H1 (cell line): ENCODE results near the gene DNAJB6. TPM values are rescaled to one million over a fixed set of nuclear protein-coding genes. Genes with fewer than 3 reads are reported as not detected.
A peak's percentile ranks its signal among the peaks of the same experiment; 100 is the strongest.

ENCODE experiments used
- CTCF ChIA-PET: fragments of 300-600 bp; sonication (Branson Sonifier 250); formaldehyde crosslinking; loops from one replicate; lab custom pipeline; 2021; ENCODE audit not compliant: partially characterized antibody; lab: Charles Lee
- POLR2A ChIA-PET: fragments of 300-600 bp; sonication (Branson Sonifier 250); formaldehyde crosslinking; loops from one replicate; lab custom pipeline; 2021; ENCODE audit warnings: inconsistent platforms; ENCODE audit not compliant: partially characterized antibody; lab: Charles Lee
- DNase-seq, 2 experiments: peaks; one replicate each; pipeline versions ENCODE4 v3.0.0 to v3.0.0-alpha.2; 2010 to 2022; ENCODE audit warnings: low spot score in 2 of 2, low read depth in 1 of 2, mixed read lengths in 1 of 2
- FAIRE-seq: peaks from 2 replicates; lab custom pipeline; 2011; peaks lifted over from hg19 to GRCh38; lab: Jason Lieb, UNC
- H2AFZ ChIP-seq: 2 replicates; pipeline ENCODE4 v1.8.1; 2012; ENCODE audit warnings: low read length, inconsistent platforms
- H2AK5ac ChIP-seq: 2 replicates; pipeline ENCODE4 v1.6.1; 2013; ENCODE audit warnings: low read depth, low read length
- H2BK120ac ChIP-seq: replicated peaks from 2 replicates; pipeline ENCODE3; 2013; ENCODE audit warnings: low read depth, low read length, inconsistent platforms
- H2BK12ac ChIP-seq: 2 replicates; pipeline ENCODE4 v1.6.1; 2013; ENCODE audit warnings: low read depth, low read length
- H2BK15ac ChIP-seq: 2 replicates; pipeline ENCODE4 v1.6.1; 2013; ENCODE audit warnings: low read length
- H2BK20ac ChIP-seq: 2 replicates; pipeline ENCODE4 v1.6.1; 2013; ENCODE audit warnings: low read length
- H2BK5ac ChIP-seq: 2 replicates; pipeline ENCODE4 v1.6.1; 2013; ENCODE audit warnings: low read depth, low read length
- H3K14ac ChIP-seq: 2 replicates; pipeline ENCODE4 v1.6.1; 2013; ENCODE audit warnings: inconsistent platforms; ENCODE audit not compliant: insufficient read length
- H3K18ac ChIP-seq: 2 replicates; pipeline ENCODE4 v1.6.1; 2013; ENCODE audit warnings: low read length; ENCODE audit errors: extremely low read depth
- H3K23ac ChIP-seq: 2 replicates; pipeline ENCODE4 v1.6.1; 2013; ENCODE audit warnings: inconsistent platforms; ENCODE audit not compliant: insufficient read length
- H3K23me2 ChIP-seq: 2 replicates; pipeline ENCODE4 v1.6.1; 2013; ENCODE audit warnings: low read depth, low read length
- H3K27ac ChIP-seq: 2 replicates; pipeline ENCODE4 v1.6.1; 2011; ENCODE audit warnings: low read depth, low read length, inconsistent platforms
- H3K27me3 ChIP-seq, 4 experiments: replicated peaks in 1 of 4; 1 replicate in 1 of 4; 2 replicates in 3 of 4; pipeline versions ENCODE4 v1.6.1 to v1.8.1; 2011 to 2013; ENCODE audit warnings: low read length in 3 of 4, mild to moderate bottlenecking in 3 of 4, inconsistent platforms in 2 of 4, mixed read lengths in 2 of 4, moderate library complexity in 1 of 4; ENCODE audit not compliant: control insufficient read depth in 3 of 4, insufficient read depth in 3 of 4; ENCODE audit errors: extremely low read depth in 1 of 4
- H3K36me3 ChIP-seq, 4 experiments: 2 replicates each; pipeline versions ENCODE4 v1.6.1 to v1.8.1; 2011 to 2013; ENCODE audit warnings: mild to moderate bottlenecking in 4 of 4, low read length in 3 of 4, moderate library complexity in 2 of 4, control low read depth in 1 of 4, inconsistent platforms in 1 of 4; ENCODE audit not compliant: insufficient read depth in 4 of 4, control insufficient read depth in 2 of 4
- H3K4ac ChIP-seq: replicated peaks from 2 replicates; pipeline ENCODE3; 2013; ENCODE audit warnings: low read length, low read depth, mixed read lengths, inconsistent platforms; ENCODE audit not compliant: insufficient read length
- H3K4me1 ChIP-seq, 4 experiments: replicated peaks in 1 of 4; 1 replicate in 1 of 4; 2 replicates in 3 of 4; pipeline versions ENCODE4 v1.6.1 to v1.8.1; 2011 to 2013; ENCODE audit warnings: low read length in 3 of 4, inconsistent platforms in 2 of 4, mixed read lengths in 1 of 4; ENCODE audit not compliant: insufficient read depth in 4 of 4, control insufficient read depth in 3 of 4
- H3K4me2 ChIP-seq, 2 experiments: 2 replicates each; pipeline versions ENCODE4 v1.6.1 to v1.8.1; 2011 to 2013; ENCODE audit warnings: low read depth in 2 of 2, low read length in 2 of 2, control low read depth in 1 of 2, inconsistent platforms in 1 of 2, mild to moderate bottlenecking in 1 of 2; ENCODE audit not compliant: insufficient read depth in 1 of 2
- H3K4me3 ChIP-seq, 4 experiments: fragments of 200-600, 300-600 bp in 1 of 4; sonication (generic), shearing (Covaris generic), sonication (Bioruptor Twin) in 1 of 4; 2 replicates each; pipeline versions ENCODE4 v1.5.1 to v1.8.1; 2011 to 2016; ENCODE audit warnings: low read length in 4 of 4, low read depth in 3 of 4, control low read depth in 2 of 4, inconsistent platforms in 2 of 4, mild to moderate bottlenecking in 2 of 4, mixed read lengths in 1 of 4, moderate library complexity in 1 of 4; ENCODE audit not compliant: insufficient read depth in 2 of 4; ENCODE audit errors: extremely low read depth in 1 of 4
- H3K56ac ChIP-seq: replicated peaks from 2 replicates; pipeline ENCODE3; 2013; ENCODE audit warnings: low read depth, mild to moderate bottlenecking, mixed read lengths, low read length, inconsistent platforms; ENCODE audit not compliant: insufficient read length
- H3K79me1 ChIP-seq: 2 replicates; pipeline ENCODE4 v1.6.1; 2013; ENCODE audit warnings: low read depth, low read length, control low read depth
- H3K79me2 ChIP-seq, 2 experiments: 2 replicates each; pipeline versions ENCODE4 v1.6.1 to v1.8.1; 2012 to 2013; ENCODE audit warnings: low read length in 2 of 2, mild to moderate bottlenecking in 2 of 2, inconsistent platforms in 1 of 2; ENCODE audit not compliant: insufficient read depth in 2 of 2, control insufficient read depth in 1 of 2
- H3K9ac ChIP-seq, 4 experiments: replicated peaks in 1 of 4; 1 replicate in 1 of 4; 2 replicates in 3 of 4; pipeline versions ENCODE4 v1.6.1 to v1.8.1; 2011 to 2013; ENCODE audit warnings: low read depth in 3 of 4, low read length in 3 of 4, control low read depth in 2 of 4, mild to moderate bottlenecking in 2 of 4, moderate library complexity in 2 of 4, inconsistent platforms in 1 of 4; ENCODE audit errors: extremely low read depth in 1 of 4
- H3K9me3 ChIP-seq, 2 experiments: 2 replicates each; pipeline versions ENCODE4 v1.6.1 to v1.8.1; 2012 to 2013; ENCODE audit warnings: mild to moderate bottlenecking in 2 of 2, moderate library complexity in 2 of 2, control low read depth in 1 of 2, inconsistent platforms in 1 of 2, low read depth in 1 of 2, low read length in 1 of 2, mixed read lengths in 1 of 2; ENCODE audit not compliant: insufficient read depth in 2 of 2
- H4K20me1 ChIP-seq, 2 experiments: replicated peaks in 1 of 2; 2 replicates each; pipeline versions ENCODE3 to v1.8.1; 2011 to 2013; ENCODE audit warnings: inconsistent platforms in 2 of 2, low read length in 2 of 2, mild to moderate bottlenecking in 1 of 2; ENCODE audit not compliant: insufficient read depth in 2 of 2, control insufficient read depth in 1 of 2
- H4K5ac ChIP-seq: 2 replicates; pipeline ENCODE4 v1.6.1; 2013; ENCODE audit warnings: low read length, low read depth, mixed read lengths, inconsistent platforms; ENCODE audit not compliant: insufficient read length
- H4K8ac ChIP-seq: 2 replicates; pipeline ENCODE4 v1.8.0; 2013; ENCODE audit warnings: mild to moderate bottlenecking, moderate library complexity, low read length, inconsistent platforms; ENCODE audit not compliant: insufficient read depth; ENCODE audit errors: extremely low read depth
- H4K91ac ChIP-seq: replicated peaks from 2 replicates; pipeline ENCODE3; 2013; ENCODE audit warnings: low read length, mixed read lengths, inconsistent platforms; ENCODE audit not compliant: insufficient read length
- ASH2L ChIP-seq: fragments of 200-600, 300-600 bp; sonication (generic); IDR thresholded peaks from one replicate; pipeline ENCODE4 v1.7.1; 2017; ENCODE audit warnings: low read length
- ATF3 ChIP-seq: IDR thresholded peaks from 2 replicates; pipeline ENCODE4 v1.6.1; 2011; ENCODE audit warnings: low read depth, mild to moderate bottlenecking, low read length; ENCODE audit not compliant: insufficient read depth
- CTCF ChIP-seq, 3 experiments: IDR thresholded peaks; 1 replicate in 2 of 3; 2 replicates in 1 of 3; pipeline versions ENCODE4 v1.5.1 to v1.6.1; 2011; ENCODE audit warnings: low read length in 3 of 3, mild to moderate bottlenecking in 3 of 3, inconsistent platforms in 2 of 3, low read depth in 1 of 3, moderate library complexity in 1 of 3; ENCODE audit not compliant: insufficient read depth in 1 of 3; ENCODE audit errors: control extremely low read depth in 1 of 3
- HDAC2 ChIP-seq, 2 experiments: fragments of 300-600 bp in 1 of 2; sonication (generic) in 1 of 2; IDR thresholded peaks; 2 replicates each; pipeline ENCODE4 v1.6.1; 2011 to 2012; ENCODE audit warnings: low read depth in 2 of 2, low read length in 2 of 2, mild to moderate bottlenecking in 2 of 2, moderate library complexity in 2 of 2, borderline replicate concordance in 1 of 2, inconsistent platforms in 1 of 2
- RAD21 ChIP-seq, 2 experiments: IDR thresholded peaks in 1 of 2; conservative IDR thresholded peaks in 1 of 2; 2 replicates each; pipeline ENCODE4 v1.6.1; 2011; ENCODE audit warnings: low read depth in 2 of 2, low read length in 2 of 2, improper control_type of control experiment in 1 of 2, inconsistent platforms in 1 of 2, mild to moderate bottlenecking in 1 of 2, moderate library complexity in 1 of 2
- TBP ChIP-seq: IDR thresholded peaks from 2 replicates; pipeline ENCODE4 v1.6.1; 2011; ENCODE audit warnings: low read depth, low read length, improper control_type of control experiment
- WGBS, 2 experiments: shearing (Covaris generic) in 1 of 2; methylation state at CpG; one replicate each; pipeline versions ENCODE4 v1.1.6 to v1.1.7; 2013 to 2015; ENCODE audit warnings: low lambda C conversion rate in 2 of 2, mixed read lengths in 2 of 2, inconsistent platforms in 1 of 2, low coverage in 1 of 2, missing lambda C conversion rate in 1 of 2; ENCODE audit not compliant: insufficient replicate concordance in 2 of 2, insufficient coverage in 1 of 2, insufficient read length in 1 of 2; ENCODE audit errors: extremely low coverage in 1 of 2, missing lambda C conversion rate in 1 of 2; 5-methylcytosine and 5-hydroxymethylcytosine counted together
- polyA plus RNA-seq, 7 experiments: library from polyadenylated mRNA; depleted of rRNA in 3 of 7; stranded (reverse) in 5 of 7; unstranded in 2 of 7; fragments of >200 nt in 5 of 7; fragments of 200-250 nt in 2 of 7; gene quantifications; 1 replicate in 5 of 7; 2 replicates in 1 of 7; 4 replicates in 1 of 7; pipeline versions ENCODE4 v1.2.1 to v1.2.3, GENCODE V29; 2011 to 2013; ENCODE audit warnings: missing spikeins in 2 of 7, mixed read lengths in 2 of 7
- total RNA-seq: library from RNA; stranded (reverse); fragmentation: NEBNext Ultra II Directional; extraction: Animal tissue kit (Norgen Biotek cat#: 25700); gene quantifications from 2 replicates; pipeline ENCODE4 v1.2.1, GENCODE V29; 2021

Gene DNAJB6
- total and polyA plus RNA-seq, 2 of the 8 experiments (the other 6 are each of a cell fraction or from before 2014, with no cell fraction given): 166 to 295 TPM

GRCh38 chr7:157405914-157406810 lies 69.4 kb downstream of the DNAJB6 start:
- FAIRE-seq: no peak
- Histone ChIP-seq H3K27me3 (no peaks in the 10 kb centered on the region), H3K18ac (no peak overlapping the region), H2BK20ac (no peak overlapping the region), H2AFZ (no peak overlapping the region), H3K56ac (no peak overlapping the region), H3K79me1 (peaks cover 15% of the 10 kb centered on the region; the same call in 1 of the 2 replicates), H4K20me1 (peaks cover 21 to 35% of the 10 kb centered on the region in 2 experiments), H4K91ac (no peak overlapping the region), H2BK120ac (no peak overlapping the region), H3K4me2 (no peak overlapping the region), H2BK5ac (no peak overlapping the region; the same call in 1 of the 2 replicates), H3K79me2 (peaks cover 0 to 46% of the 10 kb centered on the region in 2 experiments; a peak in 2 of 4 replicates), H3K4me1 (peaks cover 0 to 3% (median 1%) of the 10 kb centered on the region in 4 experiments; a peak in 2 of 7 replicates), H4K5ac (no peak overlapping the region), H3K9me3 (no peaks in the 10 kb centered on the region), H2BK15ac (no peak overlapping the region), H3K23ac (no peak overlapping the region), H3K27ac (no peak overlapping the region), H3K9ac (no peak overlapping the region), H3K36me3 (peaks cover 0 to 33% (median 16%) of the 10 kb centered on the region in 4 experiments; a peak in 5 of 8 replicates), H2BK12ac (no peak overlapping the region), H3K23me2 (no peaks in the 10 kb centered on the region), H3K4me3 (no peak overlapping the region), H3K4ac (no peak overlapping the region), H3K14ac (no peak overlapping the region), H2AK5ac (no peak overlapping the region), H4K8ac (no peak overlapping the region)
- DNase-seq: no peak
- ChIA-PET CTCF (interaction anchor here (0.8 to 1.8 kb wide), 9 partner anchors 9 to 1119 kb away, joined by 3 to 14 read pairs (median 3); no protein-coding TSS in a partner anchor), POLR2A (interaction anchor here (0.7 to 3.5 kb wide), 6 partner anchors 12 to 26 kb away, joined by 3 to 20 read pairs (median 4); no protein-coding TSS in a partner anchor)
- 94% methylated on average over 31 of the region's 32 CpGs; no CpG with 5 or more reads in 1 of the 2 experiments for WGBS, 2 experiments
- TF ChIP-seq ASH2L: no peak
- TF ChIP-seq TBP: no peak
- TF ChIP-seq HDAC2 (IDR thresholded peaks at IDR 0.05; ENCODE audit: borderline replicate concordance in 1 of 2, low read depth in 2 of 2, low read length in 2 of 2): no peak
- TF ChIP-seq CTCF (IDR thresholded peaks at IDR 0.05; ENCODE audit: control extremely low read depth in 1 of 3, insufficient read depth in 1 of 3, low read depth in 1 of 3, low read length in 3 of 3): peak in 2 of 3 experiments; percentile 17 to 32; a peak in 2 of 4 replicates
- peak in 1 of 2 experiments; percentile 10; a peak in 2 of 4 replicates for TF ChIP-seq RAD21 (IDR thresholded peaks at IDR 0.05 in 1 of 2, conservative IDR thresholded peaks at IDR 0.05 in 1 of 2; ENCODE audit: low read depth in 2 of 2, low read length in 2 of 2)
- no peak for TF ChIP-seq ATF3
